Chondrocyte (in vitro differentiated cells): Measurements from ENCODE around the gene MINDY1. TPM values are rescaled to one million over a fixed set of nuclear protein-coding genes. Genes with fewer than 3 reads are reported as not detected.

Source experiments
- DNase-seq: peaks from one replicate; pipeline ENCODE4 v3.0.0; 2021; ENCODE audit warnings: mixed read lengths, low spot score
- H3K27ac Mint-ChIP-seq: one replicate; pipeline ENCODE4 v1.8.0; 2021; ENCODE audit warnings: mild to moderate bottlenecking, moderate library complexity, mixed read lengths; ENCODE audit not compliant: unreplicated experiment
- H3K27me3 Mint-ChIP-seq: 2 replicates; pipeline ENCODE4 v1.8.0; 2021; ENCODE audit warnings: low read depth, mixed read lengths
- H3K36me3 Mint-ChIP-seq: 2 replicates; pipeline ENCODE4 v1.8.0; 2021; ENCODE audit warnings: low read depth, mixed read lengths
- H3K4me1 Mint-ChIP-seq: 2 replicates; pipeline ENCODE4 v1.8.0; 2021; ENCODE audit warnings: low read depth, mild to moderate bottlenecking, mixed read lengths
- H3K4me3 Mint-ChIP-seq: one replicate; pipeline ENCODE4 v1.8.0; 2021; ENCODE audit warnings: mild to moderate bottlenecking, moderate library complexity, mixed read lengths; ENCODE audit not compliant: unreplicated experiment
- H3K9me3 Mint-ChIP-seq: 2 replicates; pipeline ENCODE4 v1.8.0; 2021; ENCODE audit warnings: low read depth, mixed read lengths
- total RNA-seq: library from RNA; stranded (reverse); gene quantifications from 3 replicates; pipeline ENCODE4 v1.2.1, GENCODE V29; 2021
- TF ChIP-seq, protein P1 (sequence below): fragments of 200-600 bp; sonication (generic); IDR thresholded peaks from 2 replicates; pipeline ENCODE4 v1.5.0; 2021; ENCODE audit warnings: antibody characterized with exemption, mild to moderate bottlenecking, moderate library complexity

MINDY1 gene
- total RNA-seq, 1 donor from 2014 or later, result 14.8 TPM

DNA sequence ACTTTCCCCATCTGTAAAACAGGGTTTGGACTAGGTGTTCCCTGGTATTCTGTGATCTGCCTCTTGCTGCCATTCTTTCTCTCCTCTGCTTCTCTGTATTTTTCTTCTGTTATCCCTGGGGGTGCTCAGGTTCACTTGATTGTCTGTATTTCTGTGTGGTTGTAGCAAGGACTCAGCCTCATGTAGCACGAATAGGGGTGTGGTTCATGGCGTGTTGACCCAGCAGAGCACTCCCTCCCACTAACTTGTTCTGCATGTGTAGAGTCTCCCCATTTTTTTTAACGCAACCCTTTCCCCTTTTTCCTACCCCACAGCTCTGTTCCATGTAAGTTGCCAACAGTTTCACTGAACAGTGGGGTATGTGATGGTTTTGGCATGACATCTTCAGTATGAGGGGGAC, 28.5 kb upstream of the MINDY1 start:
- no peaks in the 10 kb centered on the region for H3K9me3 Mint-ChIP-seq
- no peak overlapping the region for H3K27ac Mint-ChIP-seq
- TF ChIP-seq, protein P1, sequence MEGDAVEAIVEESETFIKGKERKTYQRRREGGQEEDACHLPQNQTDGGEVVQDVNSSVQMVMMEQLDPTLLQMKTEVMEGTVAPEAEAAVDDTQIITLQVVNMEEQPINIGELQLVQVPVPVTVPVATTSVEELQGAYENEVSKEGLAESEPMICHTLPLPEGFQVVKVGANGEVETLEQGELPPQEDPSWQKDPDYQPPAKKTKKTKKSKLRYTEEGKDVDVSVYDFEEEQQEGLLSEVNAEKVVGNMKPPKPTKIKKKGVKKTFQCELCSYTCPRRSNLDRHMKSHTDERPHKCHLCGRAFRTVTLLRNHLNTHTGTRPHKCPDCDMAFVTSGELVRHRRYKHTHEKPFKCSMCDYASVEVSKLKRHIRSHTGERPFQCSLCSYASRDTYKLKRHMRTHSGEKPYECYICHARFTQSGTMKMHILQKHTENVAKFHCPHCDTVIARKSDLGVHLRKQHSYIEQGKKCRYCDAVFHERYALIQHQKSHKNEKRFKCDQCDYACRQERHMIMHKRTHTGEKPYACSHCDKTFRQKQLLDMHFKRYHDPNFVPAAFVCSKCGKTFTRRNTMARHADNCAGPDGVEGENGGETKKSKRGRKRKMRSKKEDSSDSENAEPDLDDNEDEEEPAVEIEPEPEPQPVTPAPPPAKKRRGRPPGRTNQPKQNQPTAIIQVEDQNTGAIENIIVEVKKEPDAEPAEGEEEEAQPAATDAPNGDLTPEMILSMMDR, result no peak
- H3K4me1 Mint-ChIP-seq, result no peaks in the 10 kb centered on the region
- no peak for DNase-seq
- H3K36me3 Mint-ChIP-seq, result peaks cover 20% of the 10 kb centered on the region
- no peaks in the 10 kb centered on the region for H3K27me3 Mint-ChIP-seq
- H3K4me3 Mint-ChIP-seq, result no peak overlapping the region

GRCh38 chr1:151032164-151032563, 25.5 kb upstream of the MINDY1 start:
- Mint-ChIP-seq H3K36me3 (peaks cover 26% of the 10 kb centered on the region), H3K4me3 (no peak overlapping the region), H3K27me3 (no peaks in the 10 kb centered on the region), H3K9me3 (no peaks in the 10 kb centered on the region), H3K27ac (no peak overlapping the region), H3K4me1 (no peaks in the 10 kb centered on the region)
- TF ChIP-seq, protein P1, result no peak
- no peak for DNase-seq

DNA sequence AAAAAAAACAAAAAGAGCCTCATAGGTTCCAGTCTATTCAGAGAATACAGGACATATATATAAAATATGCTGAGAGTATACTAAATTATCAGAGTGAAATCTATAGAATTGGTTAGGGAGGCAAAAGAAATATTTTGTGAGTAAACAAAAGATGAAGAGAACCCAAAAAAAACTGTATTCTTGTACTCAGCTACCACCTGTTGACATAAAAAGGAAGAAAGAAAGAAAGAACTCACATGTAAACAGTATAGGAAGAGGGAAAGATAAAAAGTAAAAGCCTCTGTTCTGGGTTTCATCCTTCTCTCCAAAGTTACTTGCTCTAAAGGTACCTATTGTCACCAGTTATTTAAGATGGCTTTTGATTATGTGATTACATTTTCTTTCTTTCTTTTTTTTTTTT, 19.8 kb upstream of the MINDY1 start:
- H3K4me3 Mint-ChIP-seq, result no peak overlapping the region
- TF ChIP-seq, protein P1, result no peak
- H3K27me3 Mint-ChIP-seq, result no peaks in the 10 kb centered on the region

DNA sequence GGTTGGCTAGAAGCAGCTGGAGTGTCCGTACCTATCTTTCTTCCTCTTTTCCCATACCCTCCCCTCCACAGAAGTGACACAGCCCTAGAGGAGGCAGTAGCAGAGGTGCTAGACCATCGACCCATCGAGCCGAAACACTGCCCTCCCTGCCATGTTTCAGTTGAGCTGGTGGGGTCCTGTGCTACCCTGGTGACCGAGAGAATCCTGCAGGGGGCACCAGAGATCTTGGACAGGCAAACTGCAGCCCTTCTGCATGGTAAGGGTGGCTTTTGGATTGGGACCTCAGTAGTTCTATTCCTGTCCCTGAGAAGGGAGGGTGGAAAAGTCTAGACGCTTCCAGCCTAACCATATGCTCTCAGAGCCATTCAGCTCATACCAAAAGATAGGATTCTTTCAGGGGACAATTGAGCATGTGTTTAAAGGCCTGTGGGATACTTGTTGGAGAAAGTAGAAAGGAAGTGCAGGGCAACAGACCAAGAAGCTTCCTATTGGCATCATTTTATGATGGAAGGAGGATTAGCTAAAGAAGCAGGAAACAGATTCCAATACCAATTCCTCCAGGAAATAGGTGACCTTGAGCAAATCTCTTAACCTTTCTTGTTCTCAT, 17.9 kb upstream of the MINDY1 start:
- no peaks in the 10 kb centered on the region for H3K27me3 Mint-ChIP-seq
- peaks cover 7% of the 10 kb centered on the region for H3K4me1 Mint-ChIP-seq
- H3K4me3 Mint-ChIP-seq, result no peak overlapping the region
- peak overlapping the region; percentile 41 for H3K27ac Mint-ChIP-seq
- no peaks in the 10 kb centered on the region for H3K9me3 Mint-ChIP-seq
- TF ChIP-seq, protein P1, result peak; percentile 80
- DNase-seq, result no peak
- H3K36me3 Mint-ChIP-seq, result peaks cover 20% of the 10 kb centered on the region

More for the DNA sequence above, 19.8 kb upstream of the MINDY1 start:
- no peak for DNase-seq
- no peak overlapping the region for H3K27ac Mint-ChIP-seq
- no peaks in the 10 kb centered on the region for H3K9me3 Mint-ChIP-seq
- peaks cover 22% of the 10 kb centered on the region for H3K36me3 Mint-ChIP-seq
- peaks cover 7% of the 10 kb centered on the region for H3K4me1 Mint-ChIP-seq

DNA sequence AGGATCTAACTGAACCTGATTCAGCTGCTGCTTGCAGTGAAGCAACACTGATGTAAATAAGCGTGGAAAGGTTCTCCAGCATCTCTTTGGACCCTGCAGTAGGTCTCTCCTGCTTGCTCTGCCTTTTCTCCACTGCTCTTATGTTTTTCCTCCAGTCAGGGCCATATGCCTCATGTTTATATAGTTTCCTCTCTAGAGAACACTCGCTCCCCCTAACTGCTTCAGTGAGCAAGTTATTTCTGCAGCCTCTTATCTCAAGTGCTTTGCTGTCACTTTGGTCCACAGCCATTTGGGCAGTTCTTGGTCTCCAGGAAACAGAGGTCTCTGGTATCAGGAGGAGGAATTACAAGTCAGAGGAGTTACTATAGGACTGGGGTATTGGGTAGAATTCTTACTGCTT, 6.8 kb upstream of the MINDY1 start:
- peak overlapping the region; percentile 82 for H3K27ac Mint-ChIP-seq
- DNase-seq, result no peak

More for the DNA sequence above, 6.8 kb upstream of the MINDY1 start:
- Mint-ChIP-seq H3K9me3 (no peaks in the 10 kb centered on the region), H3K4me1 (peaks cover 35% of the 10 kb centered on the region), H3K27me3 (no peaks in the 10 kb centered on the region), H3K4me3 (no peak overlapping the region), H3K36me3 (peaks cover 3% of the 10 kb centered on the region)
- TF ChIP-seq, protein P1, result no peak
